Glutamatergic neuron (in vitro differentiated cells): ENCODE measurements around the gene KCTD17. TPM values are rescaled to one million over a fixed set of nuclear protein-coding genes. Genes with fewer than 3 reads are reported as not detected.

Experiments
- DNase-seq: peaks from one replicate; pipeline ENCODE4 v3.0.0; 2022
- H3K27ac Mint-ChIP-seq: one replicate; pipeline ENCODE4 v1.8.0; 2020; ENCODE audit warnings: mild to moderate bottlenecking, mixed read lengths, inconsistent platforms; ENCODE audit not compliant: unreplicated experiment
- H3K27me3 Mint-ChIP-seq: one replicate; pipeline ENCODE4 v1.8.0; 2020; ENCODE audit warnings: mild to moderate bottlenecking, moderate library complexity, mixed read lengths, inconsistent platforms; ENCODE audit not compliant: unreplicated experiment
- H3K36me3 Mint-ChIP-seq: one replicate; pipeline ENCODE4 v1.8.0; 2020; ENCODE audit warnings: mild to moderate bottlenecking, mixed read lengths, inconsistent platforms; ENCODE audit not compliant: unreplicated experiment
- H3K4me1 Mint-ChIP-seq: one replicate; pipeline ENCODE4 v1.8.0; 2020; ENCODE audit warnings: mild to moderate bottlenecking, low read depth, mixed read lengths, inconsistent platforms; ENCODE audit not compliant: unreplicated experiment
- H3K4me3 Mint-ChIP-seq: one replicate; pipeline ENCODE4 v1.8.0; 2020; ENCODE audit warnings: mild to moderate bottlenecking, mixed read lengths, inconsistent platforms; ENCODE audit not compliant: unreplicated experiment
- H3K9me3 Mint-ChIP-seq: one replicate; pipeline ENCODE4 v1.8.0; 2020; ENCODE audit warnings: mild to moderate bottlenecking, moderate library complexity, mixed read lengths, inconsistent platforms; ENCODE audit not compliant: unreplicated experiment
- total RNA-seq: library from RNA; stranded (reverse); fragmentation: NEBNext Ultra II Directional; extraction: Animal tissue kit (Norgen Biotek cat#: 25700); gene quantifications from one replicate; pipeline ENCODE4 v1.2.1, GENCODE V29; 2021; ENCODE audit not compliant: unreplicated experiment
- TF ChIP-seq, protein P1 (sequence below): fragments of 200-600 bp; sonication (generic); IDR thresholded peaks from one replicate; pipeline ENCODE4 v1.5.0; 2021; ENCODE audit not compliant: partially characterized antibody, unreplicated experiment

The KCTD17 gene
- total RNA-seq, 1 donor from 2014 or later: 137 TPM

GRCh38 chr22:37103656-37104452 lies 52.3 kb downstream of the KCTD17 start:
- Mint-ChIP-seq H3K36me3 (no peaks in the 10 kb centered on the region), H3K4me1 (peaks cover 16% of the 10 kb centered on the region), H3K4me3 (no peak overlapping the region), H3K27ac (no peak overlapping the region), H3K9me3 (peaks cover 5% of the 10 kb centered on the region), H3K27me3 (peaks cover 9% of the 10 kb centered on the region)
- TF ChIP-seq, protein P1, sequence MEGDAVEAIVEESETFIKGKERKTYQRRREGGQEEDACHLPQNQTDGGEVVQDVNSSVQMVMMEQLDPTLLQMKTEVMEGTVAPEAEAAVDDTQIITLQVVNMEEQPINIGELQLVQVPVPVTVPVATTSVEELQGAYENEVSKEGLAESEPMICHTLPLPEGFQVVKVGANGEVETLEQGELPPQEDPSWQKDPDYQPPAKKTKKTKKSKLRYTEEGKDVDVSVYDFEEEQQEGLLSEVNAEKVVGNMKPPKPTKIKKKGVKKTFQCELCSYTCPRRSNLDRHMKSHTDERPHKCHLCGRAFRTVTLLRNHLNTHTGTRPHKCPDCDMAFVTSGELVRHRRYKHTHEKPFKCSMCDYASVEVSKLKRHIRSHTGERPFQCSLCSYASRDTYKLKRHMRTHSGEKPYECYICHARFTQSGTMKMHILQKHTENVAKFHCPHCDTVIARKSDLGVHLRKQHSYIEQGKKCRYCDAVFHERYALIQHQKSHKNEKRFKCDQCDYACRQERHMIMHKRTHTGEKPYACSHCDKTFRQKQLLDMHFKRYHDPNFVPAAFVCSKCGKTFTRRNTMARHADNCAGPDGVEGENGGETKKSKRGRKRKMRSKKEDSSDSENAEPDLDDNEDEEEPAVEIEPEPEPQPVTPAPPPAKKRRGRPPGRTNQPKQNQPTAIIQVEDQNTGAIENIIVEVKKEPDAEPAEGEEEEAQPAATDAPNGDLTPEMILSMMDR: no peak
- no peak for DNase-seq

- peaks cover 6% of the 10 kb centered on the region for H3K27me3 Mint-ChIP-seq
- no peak for DNase-seq
- H3K36me3 Mint-ChIP-seq: no peaks in the 10 kb centered on the region
- TF ChIP-seq, protein P1: no peak
- H3K4me1 Mint-ChIP-seq: peaks cover 12% of the 10 kb centered on the region
- H3K9me3 Mint-ChIP-seq: peaks cover 3% of the 10 kb centered on the region
- no peak overlapping the region for H3K4me3 Mint-ChIP-seq
- no peak overlapping the region for H3K27ac Mint-ChIP-seq
These were observed 53.6 kb downstream of the KCTD17 start for GRCh38 chr22:37105154-37105553.

DNA sequence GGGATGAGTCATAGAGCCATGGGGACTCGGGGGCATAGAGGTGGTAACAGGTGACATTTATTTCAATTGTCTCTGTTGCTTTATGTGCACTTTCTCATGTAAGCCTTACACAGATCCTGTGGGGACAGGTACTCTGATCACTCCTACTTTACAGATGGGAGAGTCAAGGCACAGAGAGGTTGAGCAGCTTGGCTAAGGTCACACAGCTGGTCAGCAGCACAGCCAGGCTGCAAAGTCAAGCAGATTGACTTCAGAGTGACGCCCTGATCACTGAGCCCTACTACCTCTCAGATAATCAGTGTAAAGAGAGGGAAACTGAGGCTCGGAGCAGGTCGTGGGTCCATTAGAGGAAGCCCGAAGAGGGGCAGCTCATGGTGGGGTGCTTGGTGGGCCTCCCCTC lies 54.4 kb downstream of the KCTD17 start:
- TF ChIP-seq, protein P1: no peak
- no peak for DNase-seq
- Mint-ChIP-seq H3K36me3 (no peaks in the 10 kb centered on the region), H3K27me3 (peaks cover 8% of the 10 kb centered on the region), H3K4me1 (peaks cover 8% of the 10 kb centered on the region), H3K27ac (no peak overlapping the region), H3K9me3 (peaks cover 5% of the 10 kb centered on the region), H3K4me3 (no peak overlapping the region)

DNA sequence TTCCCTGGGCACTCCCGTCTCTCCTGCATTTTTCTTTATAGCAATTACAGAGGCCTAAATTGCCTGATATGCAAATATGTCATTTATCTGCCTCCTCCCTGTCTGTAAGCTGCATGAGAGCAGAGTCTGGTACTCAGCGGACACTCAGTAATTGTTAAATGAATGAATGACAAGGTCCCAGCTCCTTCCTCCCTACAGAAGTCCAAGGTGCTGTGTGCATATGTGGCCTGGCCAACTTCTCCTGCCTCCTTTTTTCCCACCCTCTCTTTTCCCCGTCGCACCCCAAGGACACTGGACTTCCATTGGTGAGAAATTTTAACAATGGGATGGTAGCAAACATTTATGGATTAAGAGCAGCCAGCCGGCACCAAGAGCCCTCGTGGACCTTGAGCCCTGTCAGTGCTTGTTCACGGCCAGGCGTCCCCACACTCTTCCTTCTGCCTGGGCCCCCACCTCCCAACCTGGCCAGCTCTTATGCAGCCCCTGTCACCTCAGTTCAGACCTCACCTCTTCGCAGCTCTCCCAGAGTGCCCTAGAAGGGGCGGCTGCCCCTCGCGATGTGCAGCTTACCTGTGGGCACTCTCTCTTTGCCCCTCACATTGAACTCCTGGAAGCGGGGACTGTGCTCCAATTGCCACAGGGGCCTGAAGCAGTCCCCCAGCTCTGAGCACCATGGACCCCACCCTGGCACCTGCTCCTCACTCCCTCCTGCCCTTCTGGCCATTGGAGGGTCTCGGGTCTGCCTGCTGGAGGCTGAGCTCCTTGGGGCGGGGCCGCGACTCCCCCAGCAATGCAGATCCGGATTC lies 56.5 kb downstream of the KCTD17 start:
- Mint-ChIP-seq H3K9me3 (peaks cover 5% of the 10 kb centered on the region), H3K36me3 (no peaks in the 10 kb centered on the region), H3K4me1 (peaks cover 12% of the 10 kb centered on the region), H3K27ac (no peak overlapping the region), H3K4me3 (peak overlapping the region; percentile 3), H3K27me3 (peaks cover 10% of the 10 kb centered on the region)
- no peak for DNase-seq
- TF ChIP-seq, protein P1: no peak
